DND-41 (cell line): ENCODE results near the gene BYSL.

Experiments
- CTCF ChIP-seq: IDR thresholded peaks from 2 replicates; pipeline ENCODE4 v1.5.1; 2012; ENCODE audit warnings: borderline replicate concordance, low read length, moderate library complexity, mild to moderate bottlenecking; ENCODE audit not compliant: poor library complexity, severe bottlenecking; ENCODE audit errors: extremely low read depth
- EZH2 ChIP-seq: IDR thresholded peaks from 3 replicates; pipeline ENCODE4 v1.6.1; 2012; ENCODE audit warnings: borderline replicate concordance, low read depth, mild to moderate bottlenecking, moderate library complexity, low read length, inconsistent platforms; ENCODE audit not compliant: severe bottlenecking

- TF ChIP-seq CTCF (no peak), EZH2 (no peak)
Observed at GRCh38 chr6:41967312-41968287, 46.3 kb downstream of the BYSL start.
